SH-SY5Y (cell line): ENCODE data around the gene COL8A1.

Source experiments
- GATA2 ChIP-seq: IDR thresholded peaks from 2 replicates; pipeline ENCODE4 v1.6.1; 2011; ENCODE audit warnings: mild to moderate bottlenecking, low read depth, low read length
- GATA3 ChIP-seq: IDR thresholded peaks from 2 replicates; pipeline ENCODE4 v1.6.1; 2011; ENCODE audit warnings: low read depth, mild to moderate bottlenecking, low read length, moderate library complexity

GRCh38 chr3:99846477-99847160 is 208.2 kb downstream of the COL8A1 start:
- TF ChIP-seq GATA3 (no peak), GATA2 (no peak)
